LHCN-M2 (cell line): Measurements from ENCODE around the gene ZBTB44. TPM values are rescaled to one million over a fixed set of nuclear protein-coding genes. Genes with fewer than 3 reads are reported as not detected.

Source experiments
- DNase-seq: peaks from one replicate; pipeline ENCODE4 v3.0.0-alpha.2; 2012; ENCODE audit warnings: low read depth
- total RNA-seq: library from RNA; depleted of rRNA; stranded (reverse); fragments of >200 nt; gene quantifications from 2 replicates; pipeline ENCODE4 v1.2.3, GENCODE V29; 2014; rRNA removed

Gene ZBTB44
- total RNA-seq, 1 experiment from 2014 or later, result 14.7 TPM

DNA sequence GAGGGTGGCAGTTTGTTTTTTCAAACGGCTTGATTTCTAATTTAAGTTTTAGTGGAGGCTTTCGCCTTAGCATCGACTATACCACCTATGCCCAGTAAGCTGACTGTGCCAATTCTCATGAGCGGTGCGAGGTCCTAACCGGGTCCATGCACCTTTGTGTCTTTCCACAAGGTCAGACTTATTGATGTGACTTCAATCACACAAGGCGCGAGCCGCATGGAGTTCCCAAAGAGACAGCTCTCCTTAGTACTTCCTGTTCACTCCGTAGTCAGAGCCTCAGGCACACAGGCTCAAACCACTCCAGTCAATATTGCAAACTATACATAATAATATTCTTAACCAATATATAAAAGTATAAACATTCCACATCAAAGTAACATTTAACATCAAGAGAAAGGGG, 136.9 kb downstream of the ZBTB44 start:
- no peak for DNase-seq

Other genes starting within 250 kb of the ZBTB44 start
- gene APLP2, start 245.0 kb downstream of the ZBTB44 start, total RNA-seq, result 220 and 259 TPM in 2 replicates
- 0.06 TPM in 1 of 2 replicates, not detected in the other for gene ST14, start 155.1 kb downstream of the ZBTB44 start, total RNA-seq
- not detected in 2 replicates for gene ADAMTS8, start 113.7 kb upstream of the ZBTB44 start, total RNA-seq
- gene ADAMTS15, start 133.7 kb upstream of the ZBTB44 start, total RNA-seq, result 0.58 and 0.92 TPM in 2 replicates